Skin epidermis (tissue), 12 donors: Measurements from ENCODE around the gene MACF1.
"Not testable (repeated sequence)": the region's sequence is repeated elsewhere in the genome, so short reads cannot be mapped to it uniquely, and the experiment has no call there.

Experiments
- H3K27ac ChIP-seq, 21 experiments: fragments of 200-600 bp; sonication (generic) in 11 of 21; one replicate each; pipeline ENCODE4 v1.5.0; 2020; ENCODE audit warnings: mild to moderate bottlenecking in 3 of 21, inconsistent platforms in 2 of 21, moderate library complexity in 2 of 21
- H3K4me3 ChIP-seq, 7 experiments: fragments of 200-600 bp; sonication (generic) in 2 of 7; one replicate each; pipeline ENCODE4 v1.5.0; 2020; ENCODE audit warnings: inconsistent platforms in 2 of 7, mild to moderate bottlenecking in 2 of 7, moderate library complexity in 1 of 7

Gene MACF1

DNA sequence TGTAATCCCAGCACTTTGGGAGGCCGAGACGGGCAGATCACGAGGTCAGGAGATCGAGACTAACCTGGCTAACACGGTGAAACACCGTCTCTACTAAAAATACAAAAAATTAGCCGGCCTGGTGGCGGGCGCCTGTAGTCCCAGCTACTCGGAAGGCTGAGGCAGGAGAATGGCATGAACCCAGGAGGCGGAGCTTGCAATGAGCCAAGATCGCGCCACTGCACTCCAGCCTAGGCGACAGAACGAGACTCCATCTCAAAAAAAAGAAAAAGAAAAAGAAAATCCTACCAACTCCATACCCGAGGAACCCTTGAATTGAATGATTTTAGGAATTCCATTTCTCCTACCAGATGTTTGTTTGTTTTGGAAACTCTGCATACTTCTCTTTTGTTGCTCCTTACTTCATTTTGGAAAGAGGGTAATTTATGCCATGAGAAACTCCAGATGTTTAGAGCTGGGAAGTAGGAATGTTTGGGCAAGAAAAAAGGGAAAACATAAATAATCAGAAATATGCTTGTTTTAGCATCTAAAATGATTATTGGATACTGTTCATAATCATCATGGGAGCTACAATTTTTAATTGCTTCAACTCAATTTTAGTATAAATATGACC, 262.7 kb downstream of the MACF1 start:
- peak overlapping the region in 2 of 21 experiments; percentile 9 to 21 for H3K27ac ChIP-seq
- H3K4me3 ChIP-seq, result not testable (repeated sequence)

DNA sequence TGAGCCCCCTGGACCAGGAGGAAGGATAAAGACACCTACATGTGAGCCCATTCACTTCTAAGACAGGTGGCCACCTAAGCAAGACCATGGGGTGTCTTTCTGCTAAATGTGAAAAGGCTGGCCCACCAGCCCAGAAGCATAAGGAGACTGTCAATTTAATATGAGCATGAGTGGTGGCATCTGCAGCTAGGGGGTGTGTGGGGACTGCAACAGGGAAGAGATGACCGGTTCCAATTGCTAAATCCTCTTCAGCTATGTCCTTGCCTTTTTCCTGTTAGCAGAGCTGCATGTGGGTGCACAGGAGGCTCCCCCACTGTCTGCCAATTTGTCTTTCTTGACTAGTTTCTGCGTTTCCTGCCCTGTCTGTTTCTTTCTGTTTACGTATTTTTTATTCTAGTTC, 264.7 kb downstream of the MACF1 start:
- no peak overlapping the region for H3K27ac ChIP-seq
- H3K4me3 ChIP-seq, result no peak overlapping the region

DNA sequence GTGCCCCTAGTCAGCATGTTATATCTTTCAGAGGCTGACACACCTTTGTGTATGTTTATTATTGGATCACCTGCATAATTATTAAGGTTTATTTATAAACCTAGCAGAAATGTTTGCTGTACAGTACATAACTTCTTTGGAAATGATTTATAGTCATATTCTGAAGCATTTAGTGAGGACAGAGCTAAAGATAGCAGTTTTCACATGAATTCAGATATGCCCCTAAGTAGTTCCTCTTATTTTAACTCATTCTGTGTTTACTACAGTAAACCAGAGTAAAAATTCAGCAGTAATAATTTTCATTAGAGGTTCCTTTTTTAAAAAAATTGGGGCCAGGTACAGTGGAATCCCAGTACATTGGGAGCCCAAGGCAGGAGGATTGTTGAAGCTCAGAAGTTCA, 265.5 kb downstream of the MACF1 start:
- no peak overlapping the region for H3K27ac ChIP-seq
- no peak overlapping the region for H3K4me3 ChIP-seq

DNA sequence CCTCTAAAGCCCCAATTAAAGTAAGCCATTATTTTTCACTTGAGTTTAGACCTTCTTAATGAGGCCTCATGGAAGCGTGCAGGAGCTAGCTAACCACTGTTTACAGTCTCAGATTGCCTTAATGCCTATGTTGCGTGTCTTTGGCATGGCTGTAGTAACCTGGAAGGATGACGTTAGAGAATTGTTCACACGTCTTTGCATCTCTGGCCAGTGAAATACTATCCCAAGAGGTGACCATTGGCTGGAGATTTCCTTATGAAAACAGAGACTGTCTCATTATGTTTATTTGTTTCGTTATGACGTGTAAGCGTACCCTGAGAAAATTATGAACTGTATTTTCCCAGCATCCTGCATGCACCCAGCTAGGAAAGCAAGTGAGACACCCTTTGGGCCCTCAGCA, 268.3 kb downstream of the MACF1 start:
- H3K27ac ChIP-seq, result no peak overlapping the region
- no peak overlapping the region for H3K4me3 ChIP-seq

DNA sequence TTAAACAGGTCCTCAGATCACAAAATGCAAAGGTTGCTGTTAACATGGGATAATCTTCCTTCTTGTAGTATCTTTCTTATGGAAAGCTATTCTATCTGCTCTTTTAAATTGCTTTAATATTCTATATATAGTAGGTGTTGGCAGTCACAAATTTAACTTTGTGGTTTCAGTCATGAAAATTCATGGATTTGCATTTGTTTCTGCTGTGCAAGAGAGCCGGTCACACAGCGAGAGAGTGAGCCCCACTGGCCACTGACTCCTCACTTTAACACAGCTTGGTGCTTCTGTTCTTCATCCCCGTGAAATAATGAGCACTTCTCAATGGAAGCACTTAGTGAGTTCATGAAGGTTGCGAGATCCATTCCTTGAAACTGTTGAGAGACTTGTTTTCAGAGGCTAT, 268.8 kb downstream of the MACF1 start:
- Histone ChIP-seq H3K4me3 (no peak overlapping the region), H3K27ac (no peak overlapping the region)

DNA sequence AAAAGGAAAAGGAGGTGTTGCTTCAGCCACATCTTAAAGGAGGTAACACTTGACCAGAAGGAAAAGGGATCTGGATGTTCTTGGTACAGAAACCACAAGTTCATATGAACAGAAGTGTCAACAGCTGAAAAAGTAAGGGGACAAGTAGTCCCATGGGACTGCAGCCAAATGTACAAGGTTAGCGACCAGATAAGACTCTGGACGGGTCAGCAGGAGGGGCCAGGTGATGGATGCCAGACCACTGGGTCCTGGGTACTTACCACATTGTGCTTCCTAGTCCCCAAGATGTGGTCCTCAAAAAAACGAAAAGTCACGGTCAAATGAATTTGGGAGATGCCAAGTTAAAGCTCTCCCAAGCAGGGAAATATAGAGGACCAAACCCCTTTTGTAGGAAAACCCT, 270.3 kb downstream of the MACF1 start:
- Histone ChIP-seq H3K27ac (no peak overlapping the region), H3K4me3 (no peak overlapping the region)

DNA sequence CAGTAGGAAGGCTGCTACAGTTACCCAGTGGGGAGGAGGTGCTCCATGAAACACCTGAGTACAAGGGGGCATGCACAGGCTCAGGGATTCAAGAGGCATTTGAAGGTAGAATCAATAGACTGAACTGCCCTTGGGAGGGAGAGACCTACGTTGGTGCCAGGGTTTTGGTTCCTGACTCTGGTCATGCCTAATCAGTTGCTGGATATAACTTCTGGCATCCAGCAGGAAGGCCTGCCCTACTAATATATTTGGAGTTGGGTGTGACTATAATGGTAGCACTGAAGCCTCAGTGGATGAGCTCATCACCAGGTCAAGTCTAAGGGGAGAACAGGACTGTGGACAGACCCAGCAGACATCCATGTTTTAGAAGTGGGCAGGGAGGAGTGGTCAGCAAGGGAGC, 271.1 kb downstream of the MACF1 start:
- not testable (repeated sequence) for H3K27ac ChIP-seq, H3K4me3 ChIP-seq

DNA sequence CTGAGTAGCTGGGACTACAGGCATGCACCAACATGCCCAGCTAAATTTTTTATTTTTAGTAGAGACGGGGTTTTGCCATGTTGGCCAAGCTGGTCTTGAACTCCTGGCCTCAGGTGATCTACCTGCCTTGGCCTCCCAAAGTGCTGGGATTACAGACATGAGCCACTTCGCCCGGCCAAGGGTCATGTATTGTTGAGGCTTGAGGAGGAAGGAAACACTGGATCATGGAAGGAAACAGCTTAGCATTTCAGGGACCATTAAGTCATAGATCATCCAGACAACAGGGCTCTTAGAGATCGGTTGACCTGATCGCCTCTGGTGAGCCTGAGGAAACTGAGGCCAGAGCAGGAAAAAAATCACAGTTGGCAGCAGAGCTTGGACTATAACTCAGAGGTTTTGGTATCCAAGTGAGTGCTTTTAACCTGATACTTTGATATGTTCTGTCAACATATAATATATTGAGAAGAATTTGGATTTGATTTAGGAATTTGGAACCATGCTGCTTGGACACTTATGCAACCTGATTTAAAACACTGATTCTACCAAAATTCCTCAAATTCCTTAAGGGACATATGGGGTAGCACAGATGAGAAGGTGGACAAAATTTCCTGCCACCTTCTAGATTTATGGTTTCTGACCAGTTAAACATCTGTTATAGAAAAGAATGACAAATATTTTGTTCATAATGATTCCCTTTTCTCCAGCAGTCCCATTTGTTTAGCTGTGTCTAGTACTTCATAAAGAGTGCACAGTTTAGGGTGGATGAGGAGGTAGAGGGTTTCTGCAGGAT, 273.8 kb downstream of the MACF1 start:
- H3K27ac ChIP-seq, result no peak overlapping the region

DNA sequence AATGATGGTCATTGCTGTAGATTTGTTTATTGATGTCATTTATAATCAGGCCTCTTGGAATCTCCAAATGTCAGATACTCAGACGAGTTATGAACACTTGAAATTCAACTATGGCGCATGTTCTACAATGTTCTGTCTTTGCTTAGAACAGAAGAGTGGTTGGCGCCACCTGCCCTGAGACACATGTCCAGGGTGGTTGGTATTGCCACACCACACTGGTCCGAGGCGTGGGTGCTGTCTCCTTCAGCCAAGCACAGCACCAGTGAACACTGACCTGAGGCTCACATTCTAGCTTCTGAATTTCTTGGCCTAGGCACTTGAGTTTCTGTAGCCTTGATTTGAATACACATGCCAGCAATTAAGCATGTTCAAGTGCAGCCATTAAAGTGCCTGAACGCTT, 276.8 kb downstream of the MACF1 start:
- peak overlapping the region in 1 of 21 experiments; percentile 17 for H3K27ac ChIP-seq

More for the DNA sequence above, 273.8 kb downstream of the MACF1 start:
- no peak overlapping the region for H3K4me3 ChIP-seq

DNA sequence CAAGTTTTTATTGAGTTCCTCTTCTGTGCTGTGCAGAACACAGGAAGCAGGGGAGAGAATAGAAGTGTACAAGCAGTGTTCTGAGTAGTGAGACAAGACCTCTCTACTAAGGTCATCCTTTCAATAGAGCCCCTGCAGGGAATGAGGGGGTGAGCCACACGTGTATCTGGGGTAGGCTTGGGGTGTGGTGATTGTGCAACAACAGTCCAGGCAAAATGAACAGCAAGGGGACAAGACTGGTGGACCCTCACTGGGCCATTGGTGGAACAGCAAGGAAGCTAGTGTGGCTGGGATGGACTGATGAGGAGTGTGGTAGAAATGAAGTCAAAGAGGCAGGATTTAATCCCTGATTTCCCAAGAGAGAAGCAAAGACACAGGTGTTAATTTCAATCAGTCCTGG, 278.8 kb downstream of the MACF1 start:
- H3K27ac ChIP-seq, result no peak overlapping the region
- H3K4me3 ChIP-seq, result no peak overlapping the region

More for the DNA sequence above, 276.8 kb downstream of the MACF1 start:
- no peak overlapping the region for H3K4me3 ChIP-seq

DNA sequence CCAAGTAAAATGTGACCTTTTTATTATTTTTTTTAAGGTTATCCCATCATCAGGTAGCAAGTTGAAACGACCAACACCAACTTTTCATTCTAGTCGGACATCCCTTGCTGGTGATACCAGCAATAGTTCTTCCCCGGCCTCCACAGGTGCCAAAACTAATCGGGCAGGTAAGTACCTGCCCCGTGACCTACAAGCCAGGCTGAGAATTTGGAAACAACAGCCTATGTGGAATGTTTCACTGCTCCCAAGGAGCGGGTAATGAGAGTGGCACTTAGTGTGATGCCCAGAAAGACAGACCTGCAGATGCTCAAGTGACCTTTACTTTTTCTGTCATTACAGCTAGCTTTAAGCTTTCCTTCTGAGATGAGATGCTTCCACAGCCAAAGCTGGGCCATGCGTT, 280.1 kb downstream of the MACF1 start:
- no peak overlapping the region for H3K4me3 ChIP-seq
- no peak overlapping the region for H3K27ac ChIP-seq

DNA sequence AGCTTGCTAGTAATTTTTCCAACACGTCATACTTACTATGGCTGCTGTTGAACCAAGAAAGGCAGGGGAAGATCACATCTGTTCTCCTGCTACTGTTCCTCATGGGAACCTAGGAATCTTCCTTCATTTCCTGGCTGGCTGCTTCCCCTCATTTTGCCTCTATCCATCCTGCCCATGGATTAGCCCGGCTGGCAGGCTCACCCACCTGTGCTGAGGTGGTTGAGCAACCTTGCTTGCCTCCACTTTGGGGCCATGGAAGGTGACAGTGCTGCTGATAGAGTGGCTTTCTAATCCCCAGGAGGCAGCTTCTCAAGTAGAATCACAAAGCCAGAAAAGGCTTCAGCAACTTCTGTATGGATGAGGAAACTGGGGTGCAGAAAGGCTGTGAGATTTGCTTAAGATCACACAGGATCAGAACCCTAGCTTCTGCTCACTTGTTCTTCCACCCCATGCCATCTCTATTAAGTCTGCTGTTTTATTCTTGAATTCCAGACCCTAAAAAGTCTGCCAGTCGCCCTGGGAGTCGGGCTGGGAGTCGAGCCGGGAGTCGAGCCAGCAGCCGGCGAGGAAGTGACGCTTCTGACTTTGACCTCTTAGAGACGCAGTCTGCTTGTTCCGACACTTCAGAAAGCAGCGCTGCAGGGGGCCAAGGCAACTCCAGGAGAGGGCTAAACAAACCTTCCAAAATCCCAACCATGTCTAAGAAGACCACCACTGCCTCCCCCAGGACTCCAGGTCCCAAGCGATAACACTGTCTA, 280.7 kb downstream of the MACF1 start:
- no peak overlapping the region for H3K4me3 ChIP-seq
- H3K27ac ChIP-seq, result no peak overlapping the region

DNA sequence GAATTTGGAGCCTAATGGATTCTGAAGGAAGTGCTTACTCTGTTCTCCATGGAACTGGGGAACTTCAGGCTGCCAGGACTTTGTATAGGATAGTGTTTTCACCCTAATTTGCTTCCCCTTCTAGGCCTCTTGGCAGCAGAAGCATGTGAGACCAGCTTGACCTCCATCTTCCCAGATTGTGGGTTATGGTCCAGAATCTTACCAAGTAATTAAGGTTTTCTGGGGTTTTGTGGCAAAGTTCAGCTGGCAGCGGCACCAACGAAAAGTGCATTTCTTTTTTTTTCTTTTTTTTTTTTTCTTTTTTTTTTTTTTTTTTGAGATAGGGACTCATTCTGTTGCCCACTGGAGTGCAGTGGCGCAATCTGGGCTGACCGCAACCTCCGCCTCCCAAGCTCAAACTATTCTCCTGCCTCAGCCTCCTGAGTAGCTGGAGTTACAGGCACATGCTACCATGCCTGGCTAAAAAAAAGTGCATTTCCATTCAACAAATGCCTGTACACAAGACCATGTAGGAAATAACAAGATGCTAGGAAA, 283.6 kb downstream of the MACF1 start:
- H3K4me3 ChIP-seq, result no peak overlapping the region
- H3K27ac ChIP-seq, result no peak overlapping the region

DNA sequence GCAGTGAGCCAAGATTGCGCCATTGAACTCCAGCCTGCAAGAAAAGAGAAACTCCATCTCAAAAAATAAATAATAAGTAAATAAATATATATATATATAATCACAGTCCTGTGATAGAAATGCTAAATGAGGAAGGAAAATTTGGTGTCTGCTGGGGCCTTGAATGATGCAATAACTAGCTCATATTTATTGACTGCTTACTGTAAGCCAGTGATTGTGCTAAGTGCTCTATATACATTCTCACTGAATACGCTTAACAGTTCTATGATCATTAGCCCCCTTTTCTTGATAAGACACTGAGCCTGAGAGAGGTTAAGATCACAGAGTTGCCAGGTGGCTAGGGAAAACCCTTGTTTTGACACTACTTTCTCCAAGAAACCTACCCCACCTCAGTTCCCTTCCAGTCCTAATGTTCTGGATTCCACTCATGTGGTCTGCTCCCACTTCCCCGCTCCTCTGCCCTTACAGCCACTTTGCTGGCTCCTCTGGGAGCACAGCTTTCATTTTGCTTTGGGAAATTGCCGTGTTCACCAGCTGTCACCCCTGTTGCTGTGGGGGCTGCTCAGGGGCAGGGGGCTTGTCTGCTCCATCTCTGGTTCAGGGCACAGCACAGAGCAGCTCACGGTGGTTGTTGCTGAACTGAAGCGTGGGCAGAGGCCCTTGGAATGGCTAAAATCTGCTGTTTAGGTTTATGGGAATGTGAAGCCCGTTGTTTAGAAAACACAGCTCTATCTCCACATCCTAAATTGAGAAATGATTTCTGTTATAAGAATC, 284.5 kb downstream of the MACF1 start:
- no peak overlapping the region for H3K27ac ChIP-seq
- H3K4me3 ChIP-seq, result no peak overlapping the region

DNA sequence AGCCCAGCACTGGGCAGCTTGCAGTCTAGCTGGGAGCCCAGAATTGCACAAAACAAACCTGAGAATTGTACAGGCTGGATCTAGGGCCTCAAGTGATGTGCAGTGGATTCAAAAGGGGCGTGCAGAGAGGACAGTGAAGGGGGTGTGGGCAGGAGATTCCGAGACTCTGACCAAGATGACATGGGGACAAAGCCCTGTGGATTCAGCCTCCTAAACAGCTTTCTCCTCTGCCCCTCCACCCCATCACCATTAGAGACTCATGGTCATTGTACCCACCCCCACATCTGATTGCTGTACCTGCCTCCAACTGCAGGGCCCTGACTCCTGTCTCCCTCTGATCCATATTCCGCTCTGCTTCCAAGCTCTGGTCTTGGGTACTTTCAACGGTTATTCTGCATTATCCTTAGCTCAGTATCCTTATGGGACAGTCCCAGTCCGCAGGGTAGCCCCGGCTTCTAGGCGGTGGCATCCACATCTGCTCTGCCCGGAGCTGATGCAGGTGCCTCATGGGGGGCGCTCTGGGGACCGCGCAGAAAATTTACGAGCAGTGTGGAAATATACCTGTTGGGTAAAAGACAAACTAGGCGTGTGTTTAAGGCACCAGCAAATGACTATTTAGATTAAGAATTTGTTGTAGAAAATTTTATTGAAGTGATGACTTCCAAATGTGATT, 285.2 kb downstream of the MACF1 start:
- Histone ChIP-seq H3K4me3 (no peak overlapping the region), H3K27ac (no peak overlapping the region)

DNA sequence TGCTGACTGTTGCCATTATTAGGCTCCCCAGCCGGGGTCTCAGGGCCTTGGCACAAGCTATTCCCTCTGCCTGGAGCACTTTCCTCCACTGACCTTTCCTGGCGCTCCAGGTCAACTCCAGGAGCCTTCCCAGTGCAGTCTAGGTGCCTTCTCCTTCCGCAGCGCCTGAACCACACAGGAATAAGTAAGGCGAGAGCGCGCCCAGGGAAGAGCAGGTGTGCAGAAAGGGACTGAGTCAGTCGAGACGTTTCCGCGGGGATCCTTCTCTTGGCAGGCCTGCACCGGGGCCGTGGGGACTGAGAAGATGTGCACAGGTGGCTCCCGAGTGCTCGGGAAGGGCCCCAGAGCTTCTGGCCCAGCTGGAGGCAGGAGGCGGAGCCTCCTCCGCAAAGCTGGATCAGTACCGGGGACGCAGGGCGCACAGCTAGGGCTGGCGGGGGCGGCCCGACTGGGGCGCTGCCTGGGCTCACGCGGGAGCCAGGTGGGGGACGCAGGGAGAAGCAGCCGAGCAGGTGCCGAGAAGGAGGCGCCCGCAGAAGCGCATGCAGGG, 286.2 kb downstream of the MACF1 start:
- peak overlapping the region; percentile 21 to 46 (median 36) for H3K4me3 ChIP-seq
- no peak overlapping the region for H3K27ac ChIP-seq

DNA sequence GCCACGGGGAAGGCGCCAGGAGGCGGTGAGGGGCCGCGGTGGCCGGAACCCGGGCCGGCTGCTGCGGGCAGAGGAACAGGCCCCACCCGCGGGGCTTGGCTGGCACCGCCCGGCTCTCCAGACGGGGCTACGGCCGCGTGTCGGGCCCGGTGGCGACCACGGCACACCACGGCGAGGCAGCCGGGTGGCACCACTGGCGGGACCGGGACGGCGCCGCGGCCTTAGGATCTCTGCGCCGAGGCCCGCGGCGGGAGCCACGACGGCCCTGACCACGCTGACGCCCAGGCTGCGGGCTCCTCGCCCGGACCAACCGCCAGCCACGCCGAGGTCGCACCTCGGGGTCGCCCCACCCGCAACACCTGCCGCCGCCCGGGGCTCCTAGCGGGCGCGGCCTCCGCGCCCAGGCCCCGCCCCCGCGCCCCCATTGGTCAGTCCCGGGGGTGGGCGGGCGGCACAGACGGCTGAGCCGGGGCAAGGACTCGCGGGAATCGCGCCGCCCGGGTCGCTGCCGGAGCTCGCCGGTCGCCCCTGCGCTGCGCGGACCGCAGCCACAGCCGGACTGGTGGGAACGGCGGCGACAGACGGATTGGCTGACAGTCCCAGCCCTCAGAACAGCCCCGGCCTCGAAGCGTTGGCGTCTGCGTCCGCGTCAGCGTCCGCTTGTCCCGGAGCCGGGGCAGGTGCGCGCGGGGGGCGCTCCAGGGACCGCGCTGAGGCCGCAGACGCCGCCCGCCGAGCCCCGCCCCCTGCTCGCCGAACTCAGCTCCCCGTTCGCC, 286.8 kb downstream of the MACF1 start, which contains the start of gene BMP8A:
Gene BMP8A (plus strand): TSS at position 491 of the 776 bp plus-strand sequence. CDS start 356 bp downstream, outside the sequence.
- Histone ChIP-seq H3K27ac (no peak within 1 kb of the TSS), H3K4me3 (peak within 1 kb of the TSS; percentile 21 to 46 (median 36))
